ENCODE measurements around the gene PTPRG.

PTPRG gene

DNA sequence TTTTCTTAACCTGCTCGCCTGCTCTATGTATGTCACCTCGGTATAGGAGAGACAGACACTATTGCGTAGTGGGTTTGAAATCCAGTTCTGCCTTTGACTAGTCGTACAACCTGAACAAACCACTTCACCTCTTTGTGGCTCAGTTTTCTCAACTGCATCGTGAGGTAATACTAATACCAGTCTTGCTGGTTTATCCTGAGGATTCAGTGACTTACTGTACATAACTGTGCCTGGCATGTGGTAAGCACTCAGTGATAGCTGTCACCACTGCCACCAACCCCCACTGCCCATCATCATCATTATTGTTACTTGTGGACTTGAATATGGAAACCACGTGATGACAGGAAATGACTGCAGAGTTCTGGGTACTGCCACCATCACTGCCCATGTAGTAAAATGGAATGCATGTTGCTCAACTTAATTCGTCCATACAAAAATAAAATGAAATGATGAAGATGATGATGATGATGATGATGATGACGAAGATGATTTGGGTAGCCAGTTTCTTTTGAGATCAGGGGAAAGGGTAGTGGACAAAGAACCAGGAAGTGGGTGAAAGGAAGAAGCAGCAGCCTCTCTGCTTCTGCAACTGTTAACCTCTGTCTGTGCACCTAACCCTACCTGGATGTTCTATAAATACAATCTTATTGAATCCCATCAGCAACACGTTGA lies 583.9 kb downstream of the PTPRG start:
- H3K9ac ChIP-seq = no peak overlapping the region
- no peak overlapping the region for H2AFZ ChIP-seq (ENCODE audit: low read depth)
- no peak overlapping the region for H3K4me3 ChIP-seq (IDR thresholded peaks at IDR 0.05; ENCODE audit: insufficient read depth, low read depth, low read length)
- TF ChIP-seq CTCF (conservative IDR thresholded peaks at IDR 0.05; ENCODE audit: low read depth, low read length) = no peak
- no peak overlapping the region for H3K27ac ChIP-seq
- no peaks in the 10 kb centered on the region for H3K27me3 ChIP-seq (ENCODE audit: insufficient read depth, low read depth)
- no peaks in the 10 kb centered on the region for H3K36me3 ChIP-seq (ENCODE audit: insufficient read depth)
- H3K4me1 ChIP-seq (ENCODE audit: low read depth, poor library complexity, severe bottlenecking) = no peaks in the 10 kb centered on the region
- no peaks in the 10 kb centered on the region for H4K20me1 ChIP-seq (ENCODE audit: insufficient read depth)
- H3K4me2 ChIP-seq = no peak overlapping the region
- H3K79me2 ChIP-seq (ENCODE audit: insufficient read depth, low read depth) = no peaks in the 10 kb centered on the region

DNA sequence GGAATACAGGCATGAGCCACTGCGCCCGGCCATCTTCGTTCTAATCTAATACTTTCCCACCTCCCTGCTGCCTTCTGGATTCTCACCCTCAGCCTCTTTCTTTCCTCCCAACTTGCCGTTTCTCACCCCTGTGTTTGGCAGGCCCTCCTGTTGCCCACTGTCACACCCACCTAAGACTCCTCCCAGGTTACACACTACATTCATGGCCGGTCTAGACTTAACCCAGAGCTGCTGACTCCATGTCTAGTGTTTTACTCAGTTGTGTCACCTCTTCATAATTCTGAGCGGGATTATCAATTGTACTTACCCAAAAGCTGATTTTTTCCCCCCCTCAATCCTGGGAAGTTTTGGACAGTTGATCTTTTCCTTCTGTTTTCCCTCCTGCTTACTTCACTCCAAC lies 588.2 kb downstream of the PTPRG start:
- Histone ChIP-seq H3K27ac (no peak overlapping the region), H2AFZ (ENCODE audit: low read depth) (no peak overlapping the region), H3K36me3 (ENCODE audit: insufficient read depth) (no peaks in the 10 kb centered on the region), H3K79me2 (ENCODE audit: insufficient read depth, low read depth) (no peaks in the 10 kb centered on the region), H3K4me2 (no peak overlapping the region), H3K27me3 (ENCODE audit: insufficient read depth, low read depth) (no peaks in the 10 kb centered on the region), H3K9ac (no peak overlapping the region), H3K4me1 (ENCODE audit: low read depth, poor library complexity, severe bottlenecking) (no peaks in the 10 kb centered on the region), H4K20me1 (ENCODE audit: insufficient read depth) (no peaks in the 10 kb centered on the region), H3K4me3 (IDR thresholded peaks at IDR 0.05; ENCODE audit: insufficient read depth, low read depth, low read length) (no peak overlapping the region)
- no peak for TF ChIP-seq CTCF (conservative IDR thresholded peaks at IDR 0.05; ENCODE audit: low read depth, low read length)

DNA sequence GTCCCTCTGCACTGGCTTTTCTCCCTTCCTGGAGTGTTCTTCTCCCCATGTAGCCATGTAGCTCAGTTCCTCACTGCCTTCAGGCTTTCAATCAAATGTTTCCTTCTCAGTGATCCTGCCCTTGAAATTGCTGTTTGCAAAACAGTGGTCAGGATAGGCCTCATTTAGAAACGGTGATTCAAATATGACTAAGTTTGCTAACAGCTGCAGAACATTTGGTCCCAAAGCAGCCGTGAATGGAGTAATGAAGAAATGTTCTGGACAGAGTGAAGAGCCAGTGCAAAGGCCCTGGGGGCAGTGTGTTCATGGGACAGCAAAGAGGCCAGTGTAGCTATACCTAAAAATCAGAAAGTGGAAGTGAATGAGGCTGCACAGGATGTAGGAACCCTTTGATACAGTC lies 588.6 kb downstream of the PTPRG start:
- Histone ChIP-seq H3K36me3 (ENCODE audit: insufficient read depth) (no peaks in the 10 kb centered on the region), H3K4me2 (no peak overlapping the region), H3K79me2 (ENCODE audit: insufficient read depth, low read depth) (no peaks in the 10 kb centered on the region), H3K27me3 (ENCODE audit: insufficient read depth, low read depth) (no peaks in the 10 kb centered on the region), H3K4me1 (ENCODE audit: low read depth, poor library complexity, severe bottlenecking) (no peaks in the 10 kb centered on the region), H3K9ac (no peak overlapping the region), H2AFZ (ENCODE audit: low read depth) (no peak overlapping the region), H3K4me3 (IDR thresholded peaks at IDR 0.05; ENCODE audit: insufficient read depth, low read depth, low read length) (no peak overlapping the region), H3K27ac (no peak overlapping the region), H4K20me1 (ENCODE audit: insufficient read depth) (no peaks in the 10 kb centered on the region)
- no peak for TF ChIP-seq CTCF (conservative IDR thresholded peaks at IDR 0.05; ENCODE audit: low read depth, low read length)

DNA sequence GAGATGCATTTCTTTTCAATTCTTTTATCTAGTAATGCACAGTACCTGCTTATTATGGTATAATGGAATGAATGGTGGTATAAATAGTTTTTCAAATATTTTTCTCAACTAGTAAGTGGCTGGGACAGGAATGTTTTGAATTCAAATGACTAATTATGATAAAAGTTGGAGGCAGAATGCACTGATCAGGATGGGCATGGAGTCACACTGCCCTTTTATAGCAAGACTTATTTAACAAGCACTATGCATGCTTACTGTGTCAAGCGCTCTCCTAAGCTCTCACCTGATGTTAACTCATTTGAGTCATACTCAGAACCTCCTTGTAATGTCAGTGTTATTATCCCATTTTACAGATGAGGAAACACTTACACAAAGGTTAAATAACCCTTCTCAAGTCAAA lies 590.2 kb downstream of the PTPRG start:
- no peak overlapping the region for H2AFZ ChIP-seq (ENCODE audit: low read depth)
- H3K36me3 ChIP-seq (ENCODE audit: insufficient read depth) = no peaks in the 10 kb centered on the region
- no peaks in the 10 kb centered on the region for H3K27me3 ChIP-seq (ENCODE audit: insufficient read depth, low read depth)
- TF ChIP-seq CTCF (conservative IDR thresholded peaks at IDR 0.05; ENCODE audit: low read depth, low read length) = no peak
- no peak overlapping the region for H3K4me2 ChIP-seq
- H3K4me3 ChIP-seq (IDR thresholded peaks at IDR 0.05; ENCODE audit: insufficient read depth, low read depth, low read length) = no peak overlapping the region
- no peak overlapping the region for H3K27ac ChIP-seq
- H3K9ac ChIP-seq = no peak overlapping the region
- no peaks in the 10 kb centered on the region for H3K79me2 ChIP-seq (ENCODE audit: insufficient read depth, low read depth)
- H4K20me1 ChIP-seq (ENCODE audit: insufficient read depth) = no peaks in the 10 kb centered on the region
- no peaks in the 10 kb centered on the region for H3K4me1 ChIP-seq (ENCODE audit: low read depth, poor library complexity, severe bottlenecking)
